ENCODE results near the gene MAP7. TPM values are rescaled to one million over a fixed set of nuclear protein-coding genes. Genes with fewer than 3 reads are reported as not detected.
"Not testable (repeated sequence)": the region's sequence is repeated elsewhere in the genome, so short reads cannot be mapped to it uniquely, and the experiment has no call there.

Gene MAP7
- total and polyA plus RNA-seq, 2 experiments from 2014 or later = 44.7 to 49.2 TPM

- not testable (repeated sequence) for H3K27me3 Mint-ChIP-seq (ENCODE audit: insufficient read depth, low read depth, poor library complexity); H3K36me3 ChIP-seq (ENCODE audit: insufficient read depth); H3F3A ChIP-seq (replicated peaks; ENCODE audit: low read depth); H3K4me3 Mint-ChIP-seq; H3K4me2 ChIP-seq; H3K27ac ChIP-seq (ENCODE audit: low read depth); H3K36me3 Mint-ChIP-seq (ENCODE audit: low read depth); DNase-seq (ENCODE audit: low spot score); H3K4me3 ChIP-seq; H3K79me2 ChIP-seq (replicated peaks; ENCODE audit: insufficient read depth); ATAC-seq; H3K27ac Mint-ChIP-seq; H3K9me3 Mint-ChIP-seq; H3K4me1 ChIP-seq (ENCODE audit: insufficient read depth); H3K9me2 ChIP-seq (ENCODE audit: insufficient read depth); H4K20me1 ChIP-seq (replicated peaks; ENCODE audit: insufficient read depth); H2AFZ ChIP-seq; H3K27me3 ChIP-seq (ENCODE audit: insufficient read depth); H3K4me1 Mint-ChIP-seq
Observed at GRCh38 chr6:136308469-136308868, 241.8 kb downstream of the MAP7 start.

- H3K27ac ChIP-seq (ENCODE audit: low read depth) = no peak overlapping the region
- no peaks in the 10 kb centered on the region for H3K27me3 ChIP-seq (ENCODE audit: insufficient read depth)
- Mint-ChIP-seq H3K27ac (no peak overlapping the region), H3K9me3 (no peaks in the 10 kb centered on the region; the same call in 2 of the 3 replicates), H3K36me3 (ENCODE audit: low read depth) (no peaks in the 10 kb centered on the region), H3K27me3 (ENCODE audit: insufficient read depth, low read depth, poor library complexity) (peaks cover 8% of the 10 kb centered on the region), H3K4me3 (no peak overlapping the region), H3K4me1 (no peaks in the 10 kb centered on the region)
- no peak for ATAC-seq
- no peaks in the 10 kb centered on the region for H4K20me1 ChIP-seq (replicated peaks; ENCODE audit: insufficient read depth)
- H3K4me2 ChIP-seq = no peak overlapping the region
- H3F3A ChIP-seq (replicated peaks; ENCODE audit: low read depth) = no peaks in the 10 kb centered on the region
- no peak overlapping the region; the same call in 1 of the 2 replicates for H2AFZ ChIP-seq
- no peak for DNase-seq (ENCODE audit: low spot score)
- no peaks in the 10 kb centered on the region for H3K79me2 ChIP-seq (replicated peaks; ENCODE audit: insufficient read depth)
- H3K4me3 ChIP-seq = no peak overlapping the region
- no peaks in the 10 kb centered on the region for H3K4me1 ChIP-seq (ENCODE audit: insufficient read depth)
- 0 out of 2 replicates have a peak, but pooled peaks cover 5% of the 10 kb centered on the region for H3K9me2 ChIP-seq (ENCODE audit: insufficient read depth)
- no peaks in the 10 kb centered on the region for H3K36me3 ChIP-seq (ENCODE audit: insufficient read depth)
- TF ChIP-seq, protein P1, sequence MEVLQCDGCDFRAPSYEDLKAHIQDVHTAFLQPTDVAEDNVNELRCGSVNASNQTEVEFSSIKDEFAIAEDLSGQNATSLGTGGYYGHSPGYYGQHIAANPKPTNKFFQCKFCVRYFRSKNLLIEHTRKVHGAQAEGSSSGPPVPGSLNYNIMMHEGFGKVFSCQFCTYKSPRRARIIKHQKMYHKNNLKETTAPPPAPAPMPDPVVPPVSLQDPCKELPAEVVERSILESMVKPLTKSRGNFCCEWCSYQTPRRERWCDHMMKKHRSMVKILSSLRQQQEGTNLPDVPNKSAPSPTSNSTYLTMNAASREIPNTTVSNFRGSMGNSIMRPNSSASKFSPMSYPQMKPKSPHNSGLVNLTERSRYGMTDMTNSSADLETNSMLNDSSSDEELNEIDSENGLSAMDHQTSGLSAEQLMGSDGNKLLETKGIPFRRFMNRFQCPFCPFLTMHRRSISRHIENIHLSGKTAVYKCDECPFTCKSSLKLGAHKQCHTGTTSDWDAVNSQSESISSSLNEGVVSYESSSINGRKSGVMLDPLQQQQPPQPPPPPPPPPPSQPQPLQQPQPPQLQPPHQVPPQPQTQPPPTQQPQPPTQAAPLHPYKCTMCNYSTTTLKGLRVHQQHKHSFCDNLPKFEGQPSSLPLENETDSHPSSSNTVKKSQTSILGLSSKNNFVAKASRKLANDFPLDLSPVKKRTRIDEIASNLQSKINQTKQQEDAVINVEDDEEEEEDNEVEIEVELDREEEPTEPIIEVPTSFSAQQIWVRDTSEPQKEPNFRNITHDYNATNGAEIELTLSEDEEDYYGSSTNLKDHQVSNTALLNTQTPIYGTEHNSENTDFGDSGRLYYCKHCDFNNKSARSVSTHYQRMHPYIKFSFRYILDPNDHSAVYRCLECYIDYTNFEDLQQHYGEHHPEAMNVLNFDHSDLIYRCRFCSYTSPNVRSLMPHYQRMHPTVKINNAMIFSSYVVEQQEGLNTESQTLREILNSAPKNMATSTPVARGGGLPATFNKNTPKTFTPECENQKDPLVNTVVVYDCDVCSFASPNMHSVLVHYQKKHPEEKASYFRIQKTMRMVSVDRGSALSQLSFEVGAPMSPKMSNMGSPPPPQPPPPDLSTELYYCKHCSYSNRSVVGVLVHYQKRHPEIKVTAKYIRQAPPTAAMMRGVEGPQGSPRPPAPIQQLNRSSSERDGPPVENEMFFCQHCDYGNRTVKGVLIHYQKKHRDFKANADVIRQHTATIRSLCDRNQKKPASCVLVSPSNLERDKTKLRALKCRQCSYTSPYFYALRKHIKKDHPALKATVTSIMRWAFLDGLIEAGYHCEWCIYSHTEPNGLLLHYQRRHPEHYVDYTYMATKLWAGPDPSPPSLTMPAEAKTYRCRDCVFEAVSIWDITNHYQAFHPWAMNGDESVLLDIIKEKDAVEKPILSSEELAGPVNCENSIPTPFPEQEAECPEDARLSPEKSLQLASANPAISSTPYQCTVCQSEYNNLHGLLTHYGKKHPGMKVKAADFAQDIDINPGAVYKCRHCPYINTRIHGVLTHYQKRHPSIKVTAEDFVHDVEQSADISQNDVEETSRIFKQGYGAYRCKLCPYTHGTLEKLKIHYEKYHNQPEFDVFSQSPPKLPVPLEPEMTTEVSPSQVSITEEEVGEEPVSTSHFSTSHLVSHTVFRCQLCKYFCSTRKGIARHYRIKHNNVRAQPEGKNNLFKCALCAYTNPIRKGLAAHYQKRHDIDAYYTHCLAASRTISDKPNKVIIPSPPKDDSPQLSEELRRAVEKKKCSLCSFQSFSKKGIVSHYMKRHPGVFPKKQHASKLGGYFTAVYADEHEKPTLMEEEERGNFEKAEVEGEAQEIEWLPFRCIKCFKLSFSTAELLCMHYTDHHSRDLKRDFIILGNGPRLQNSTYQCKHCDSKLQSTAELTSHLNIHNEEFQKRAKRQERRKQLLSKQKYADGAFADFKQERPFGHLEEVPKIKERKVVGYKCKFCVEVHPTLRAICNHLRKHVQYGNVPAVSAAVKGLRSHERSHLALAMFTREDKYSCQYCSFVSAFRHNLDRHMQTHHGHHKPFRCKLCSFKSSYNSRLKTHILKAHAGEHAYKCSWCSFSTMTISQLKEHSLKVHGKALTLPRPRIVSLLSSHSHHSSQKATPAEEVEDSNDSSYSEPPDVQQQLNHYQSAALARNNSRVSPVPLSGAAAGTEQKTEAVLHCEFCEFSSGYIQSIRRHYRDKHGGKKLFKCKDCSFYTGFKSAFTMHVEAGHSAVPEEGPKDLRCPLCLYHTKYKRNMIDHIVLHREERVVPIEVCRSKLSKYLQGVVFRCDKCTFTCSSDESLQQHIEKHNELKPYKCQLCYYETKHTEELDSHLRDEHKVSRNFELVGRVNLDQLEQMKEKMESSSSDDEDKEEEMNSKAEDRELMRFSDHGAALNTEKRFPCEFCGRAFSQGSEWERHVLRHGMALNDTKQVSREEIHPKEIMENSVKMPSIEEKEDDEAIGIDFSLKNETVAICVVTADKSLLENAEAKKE (CRISPR knock-in tag; IDR thresholded peaks at IDR 0.05) = no peak
- TF ChIP-seq STAT1 (IDR thresholded peaks at IDR 0.05; ENCODE audit: unreplicated experiment) (no peak), POLR2AphosphoS5 (IDR thresholded peaks at IDR 0.05; ENCODE audit: low read depth) (no peak), EZH2phosphoT487 (IDR thresholded peaks at IDR 0.05; ENCODE audit: unreplicated experiment) (no peak), REST (IDR thresholded peaks at IDR 0.05; ENCODE audit: unreplicated experiment) (no peak), ZNF331 (CRISPR knock-in tag; IDR thresholded peaks at IDR 0.05; ENCODE audit: low read depth) (no peak), CREB1 (CRISPR knock-in tag; IDR thresholded peaks at IDR 0.05; ENCODE audit: low read depth) (no peak), JUNB (IDR thresholded peaks at IDR 0.05; ENCODE audit: unreplicated experiment) (no peak), CTCF (conservative IDR thresholded peaks at IDR 0.05; ENCODE audit: low read depth in 2 of 2) (no peak)
- TF ChIP-seq, protein P2, sequence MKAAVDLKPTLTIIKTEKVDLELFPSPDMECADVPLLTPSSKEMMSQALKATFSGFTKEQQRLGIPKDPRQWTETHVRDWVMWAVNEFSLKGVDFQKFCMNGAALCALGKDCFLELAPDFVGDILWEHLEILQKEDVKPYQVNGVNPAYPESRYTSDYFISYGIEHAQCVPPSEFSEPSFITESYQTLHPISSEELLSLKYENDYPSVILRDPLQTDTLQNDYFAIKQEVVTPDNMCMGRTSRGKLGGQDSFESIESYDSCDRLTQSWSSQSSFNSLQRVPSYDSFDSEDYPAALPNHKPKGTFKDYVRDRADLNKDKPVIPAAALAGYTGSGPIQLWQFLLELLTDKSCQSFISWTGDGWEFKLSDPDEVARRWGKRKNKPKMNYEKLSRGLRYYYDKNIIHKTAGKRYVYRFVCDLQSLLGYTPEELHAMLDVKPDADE (IDR thresholded peaks at IDR 0.05) = no peak
Observed at GRCh38 chr6:136307351-136307750, 242.9 kb downstream of the MAP7 start.
